Pancreas (tissue), 10 donors: ENCODE measurements around the gene NPS. TPM values are rescaled to one million over a fixed set of nuclear protein-coding genes. Genes with fewer than 3 reads are reported as not detected.

Source experiments
- ATAC-seq, 4 donors: fragments of 200-7000 bp; cut with Tn5 transposase; one replicate each; pipeline versions ENCODE4 v1.8.0 to v1.9.1; 2020; ENCODE audit warnings: mild to moderate bottlenecking in 4 of 4, moderate library complexity in 4 of 4
- DNase-seq, 6 donors: peaks; one replicate each; pipeline ENCODE4 v3.0.0-alpha.2; 2020
- FAIRE-seq: peaks from 2 replicates; lab custom pipeline; 2012; peaks lifted over from hg19 to GRCh38; lab: Jason Lieb, UNC
- H3K27ac ChIP-seq, 4 donors: fragments of 200-600 bp; sonication (generic); 1 replicate in 3 of 4; 2 replicates in 1 of 4; pipeline versions ENCODE4 v1.5.0 to v1.8.0; 2020
- H3K27me3 ChIP-seq, 4 donors: fragments of 200-600 bp; one replicate each; pipeline ENCODE4 v1.8.0; 2021
- H3K36me3 ChIP-seq, 3 donors: fragments of 200-600 bp; sonication (generic) in 1 of 3; one replicate each; pipeline versions ENCODE4 v1.5.0 to v1.8.0; 2020 to 2021
- H3K4me1 ChIP-seq, 3 donors: fragments of 200-600 bp; one replicate each; pipeline ENCODE4 v1.8.0; 2021
- H3K4me3 ChIP-seq, 4 donors: fragments of 200-600 bp; sonication (generic) in 2 of 4; one replicate each; pipeline versions ENCODE4 v1.5.0 to v1.8.0; 2020 to 2021
- H3K9me3 ChIP-seq, 4 donors: fragments of 200-600 bp; one replicate each; pipeline ENCODE4 v1.8.0; 2021
- CTCF ChIP-seq, 4 donors: fragments of 200-600 bp; sonication (generic) in 3 of 4; IDR thresholded peaks; one replicate each; pipeline versions ENCODE4 v1.5.0 to v1.8.0; 2021; ENCODE audit warnings: antibody characterized with exemption in 4 of 4
- WGBS, 2 donors: extraction: QIAGEN DNeasy Blood & Tissue Kit; methylation state at CpG; one replicate each; pipeline ENCODE4 v1.1.7; 2013; 5-methylcytosine and 5-hydroxymethylcytosine counted together
- intact Hi-C, 3 donors: fragments of 100-400 bp; cut with DNase I; formaldehyde crosslinking; loops; one replicate each; pipeline versions ENCODE4 v1.11.1 to v1.14.2; 2022
- polyA plus RNA-seq, 2 donors: library from polyadenylated mRNA; stranded (reverse); fragments of 200-250 nt; gene quantifications; one replicate each; pipeline ENCODE4 v1.2.3, GENCODE V29; 2013
- total RNA-seq, 6 donors: library from RNA; stranded (reverse); fragmentation: NEBNext Ultra II Directional in 4 of 6; extraction: Animal tissue kit (Norgen Biotek cat#: 25700) in 4 of 6; gene quantifications; one replicate each; pipeline versions ENCODE4 v1.2.1 to v1.2.4, GENCODE V29; 2021 to 2023
- donor health status: healthy with polysubstance abuse.
- donor health status: DM: no; HTN: no; CAD: no; lungs with moderate emphysema.
- donor health status: DM: no; HTN: no; CAD: no.
- donor health status: control.
- donor health status: control.
- donor health status: Bipolar disorder and iron deficiency.
- donor health status: DM: yes; HTN: yes; CAD: no.
- donor health status: DM: no; HTN: no; CAD: no.
- donor health status: DM: no; HTN: no; CAD: no.
- donor health status: DM: yes; HTN: yes; CAD: no.

NPS gene
- total and polyA plus RNA-seq, 8 donors, result not detected

- Histone ChIP-seq H3K27me3 (peaks cover 0 to 6% (median 0%) of the 10 kb centered on the region in 4 donors), H3K9me3 (no peaks in the 10 kb centered on the region), H3K27ac (no peak overlapping the region), H3K4me1 (no peaks in the 10 kb centered on the region), H3K36me3 (no peaks in the 10 kb centered on the region), H3K4me3 (no peak overlapping the region)
- no peak for DNase-seq
- no peak for ATAC-seq
- TF ChIP-seq CTCF (IDR thresholded peaks at IDR 0.05), result no peak
- WGBS, 2 donors, result 42 to 53% methylated on average over 4 of the region's 4 CpGs
- intact Hi-C loops, result no loop called here
- FAIRE-seq, result no peak
These were observed 38.7 kb downstream of the NPS start for GRCh38 chr10:127587668-127588365.

- TF ChIP-seq CTCF (IDR thresholded peaks at IDR 0.05), result no peak
- Histone ChIP-seq H3K4me1 (no peaks in the 10 kb centered on the region), H3K9me3 (no peaks in the 10 kb centered on the region), H3K27me3 (no peaks in the 10 kb centered on the region), H3K4me3 (no peak overlapping the region), H3K36me3 (no peaks in the 10 kb centered on the region), H3K27ac (no peak overlapping the region)
- DNase-seq, result no peak
- 60% methylated on average over 7 of the region's 7 CpGs for WGBS, 2 donors
- no peak for FAIRE-seq
- ATAC-seq, result no peak
- intact Hi-C loops, result no loop called here
These were observed 43.5 kb downstream of the NPS start for GRCh38 chr10:127592586-127592985.

GRCh38 chr10:127600479-127600878, 51.4 kb downstream of the NPS start:
- intact Hi-C loops, result no loop called here

More at GRCh38 chr10:127600479-127600878, 51.4 kb downstream of the NPS start:
- no peak for TF ChIP-seq CTCF (IDR thresholded peaks at IDR 0.05)
- H3K27ac ChIP-seq, result no peak overlapping the region
- no peaks in the 10 kb centered on the region for H3K4me1 ChIP-seq
- no peaks in the 10 kb centered on the region for H3K9me3 ChIP-seq
- no peaks in the 10 kb centered on the region for H3K27me3 ChIP-seq
- no peak for ATAC-seq
- FAIRE-seq, result no peak
- no peaks in the 10 kb centered on the region for H3K36me3 ChIP-seq
- 20 to 31% methylated on average over 11 of the region's 11 CpGs for WGBS, 2 donors
- DNase-seq, result no peak
- no peak overlapping the region for H3K4me3 ChIP-seq

Other genes starting within 250 kb of the NPS start
- gene FOXI2, start 187.9 kb downstream of the NPS start, total RNA-seq, result under 1 TPM in 3 of 6 donors, not detected in 3; 0.06 to 0.22 (median 0.06) TPM
- gene FOXI2, start 187.9 kb downstream of the NPS start, polyA plus RNA-seq, result under 1 TPM in 1 of 2 donors, not detected in 1; 0.05 TPM